GM13977 (cell line): ENCODE measurements around the gene TYMP.
A peak's percentile ranks its signal among the peaks of the same experiment; 100 is the strongest.

Source experiments
- DNase-seq: peaks from one replicate; pipeline ENCODE4 v3.0.0; 2012; ENCODE audit warnings: low spot score
- CTCF ChIP-seq: IDR thresholded peaks from 2 replicates; pipeline ENCODE4 v1.5.1; 2012; ENCODE audit warnings: mild to moderate bottlenecking, control low read depth; ENCODE audit not compliant: insufficient read depth; ENCODE audit errors: extremely low read depth, missing control alignments
- in situ Hi-C: fragments of 300-500 bp; cut with MboI; formaldehyde crosslinking; loops from one replicate; pipeline ENCODE4 v1.12.0; 2022; ENCODE audit warnings: low sequenced_read_pairs, low pct_unique_long_range_greater_than_20kb, mixed read lengths, inconsistent platforms; ENCODE audit not compliant: unreplicated experiment

TYMP gene

GRCh38 chr22:50569896-50570535, 40.2 kb upstream of the TYMP start:
- peak; percentile 34 for DNase-seq
- no peak for TF ChIP-seq CTCF
- in situ Hi-C loops: no loop called here

GRCh38 chr22:50569041-50569459, 39.2 kb upstream of the TYMP start:
- in situ Hi-C loops: no loop called here
- no peak for TF ChIP-seq CTCF
- no peak for DNase-seq

GRCh38 chr22:50568626-50569025, 38.8 kb upstream of the TYMP start:
- in situ Hi-C loops: no loop called here
- DNase-seq: no peak
- no peak for TF ChIP-seq CTCF

GRCh38 chr22:50567721-50568252, 38.0 kb upstream of the TYMP start:
- no peak for TF ChIP-seq CTCF
- no peak for DNase-seq
- in situ Hi-C loops: no loop called here

- TF ChIP-seq CTCF: no peak
- no peak for DNase-seq
- in situ Hi-C loops: no loop called here
Observed at GRCh38 chr22:50564289-50564688, 34.5 kb upstream of the TYMP start.

GRCh38 chr22:50563413-50564160, 33.8 kb upstream of the TYMP start:
- in situ Hi-C loops: no loop called here
- DNase-seq: no peak
- no peak for TF ChIP-seq CTCF
